Adrenal gland (tissue), 12 donors: ENCODE data around the gene PCGF2. TPM values are rescaled to one million over a fixed set of nuclear protein-coding genes. Genes with fewer than 3 reads are reported as not detected.
A peak's percentile ranks its signal among the peaks of the same experiment; 100 is the strongest.

Experiments
- DNase-seq, 7 donors: peaks; one replicate each; pipeline ENCODE4 v3.0.0-alpha.2; 2019 to 2020
- H3K27ac ChIP-seq, 5 donors: fragments of 200-600 bp; sonication (generic) in 4 of 5; 1 replicate in 3 of 5; 2 replicates in 2 of 5; pipeline versions ENCODE4 v1.5.1 to v1.8.0; 2016 to 2020; ENCODE audit warnings: mild to moderate bottlenecking in 1 of 5
- H3K27me3 ChIP-seq: fragments of 200-600 bp; 2 replicates; pipeline ENCODE4 v1.8.0; 2021
- H3K36me3 ChIP-seq, 2 donors: fragments of 200-600 bp; replicated peaks in 1 of 2; 1 replicate in 1 of 2; 2 replicates in 1 of 2; pipeline versions ENCODE4 v1.5.1 to v1.8.0; 2018 to 2022
- H3K4me1 ChIP-seq, 2 donors: fragments of 200-600 bp; replicated peaks in 1 of 2; 1 replicate in 1 of 2; 2 replicates in 1 of 2; pipeline versions ENCODE4 v1.5.1 to v1.8.0; 2018 to 2021
- H3K4me3 ChIP-seq, 4 donors: fragments of 200-600 bp; sonication (generic) in 3 of 4; one replicate each; pipeline ENCODE4 v1.5.1; 2016 to 2018
- H3K9me3 ChIP-seq, 3 donors: fragments of 200-600 bp; sonication (generic) in 1 of 3; replicated peaks in 1 of 3; 1 replicate in 2 of 3; 2 replicates in 1 of 3; pipeline versions ENCODE4 v1.5.1 to v1.8.0; 2016 to 2021
- CTCF ChIP-seq, 6 experiments: fragments of 450-650 bp in 4 of 6; fragments of 200-600 bp in 2 of 6; sonication (generic) in 1 of 6; IDR thresholded peaks; 1 replicate in 5 of 6; 2 replicates in 1 of 6; pipeline versions ENCODE4 v1.5.1 to v1.8.0; 2016 to 2021; ENCODE audit warnings: antibody characterized with exemption in 6 of 6, mild to moderate bottlenecking in 2 of 6, moderate library complexity in 1 of 6
- POLR2A ChIP-seq, 2 donors: fragments of 450-650 bp; IDR thresholded peaks; one replicate each; pipeline ENCODE4 v1.6.1; 2017; ENCODE audit warnings: antibody characterized with exemption in 2 of 2, mild to moderate bottlenecking in 2 of 2, moderate library complexity in 1 of 2
- WGBS, 4 donors: extraction: QIAGEN DNeasy Blood & Tissue Kit in 2 of 4; methylation state at CpG; one replicate each; pipeline versions ENCODE4 v1.1.5 to v1.1.7; 2013 to 2017; 5-methylcytosine and 5-hydroxymethylcytosine counted together
- intact Hi-C, 2 donors: fragments of 100-400 bp; cut with DNase I; formaldehyde crosslinking; loops; one replicate each; pipeline versions ENCODE4 v1.14.1 to v1.15.0; 2022 to 2023
- polyA plus RNA-seq, 3 donors: library from polyadenylated mRNA; stranded (reverse); fragments of 200-250 nt in 2 of 3; fragments of 350-450 nt in 1 of 3; fragmentation: Illumina TruSeq in 1 of 3; extraction: RNeasy Lipid Tissue Mini Kit (QIAGEN cat#74804) in 1 of 3; gene quantifications; one replicate each; pipeline ENCODE4 v1.2.3, GENCODE V29; 2013 to 2014
- total RNA-seq, 9 donors: library from RNA; depleted of rRNA in 4 of 9; stranded (reverse); fragments of >200 nt in 4 of 9; fragments of 120-200 nt in 1 of 9; fragmentation: NEBNext Ultra II Directional in 1 of 9; extraction: Animal tissue kit (Norgen Biotek cat#: 25700) in 1 of 9; gene quantifications; one replicate each; pipeline versions ENCODE4 v1.1.0 to v1.2.4, GENCODE V29; 2013 to 2023
- donor health status: healthy with polysubstance abuse.
- donor health status: Bipolar disorder and iron deficiency.
- donor health status: DM: yes; HTN: yes; CAD: no.
- donor health status: DM: no; HTN: no; CAD: no.
- donor health status: DM: no; HTN: no; CAD: no.
- donor health status: DM: yes; HTN: yes; CAD: no.

The PCGF2 gene
- total and polyA plus RNA-seq, 12 donors, result 7.4 to 233 (median 38.9) TPM

GRCh38 chr17:38751808-38752307 lies 3.7 kb upstream of the PCGF2 start:
- peak; percentile 80 to 94 (median 84) for DNase-seq
- peaks cover 30 to 39% of the 10 kb centered on the region in 2 donors for H3K4me1 ChIP-seq

GRCh38 chr17:38751144-38751807 lies 3.1 kb upstream of the PCGF2 start:
- Histone ChIP-seq H3K27ac (peak overlapping the region in 4 of 5 donors; percentile 67 to 94 (median 88)), H3K27me3 (no peaks in the 10 kb centered on the region), H3K36me3 (peaks cover 0 to 17% of the 10 kb centered on the region in 2 donors), H3K4me1 (peaks cover 36 to 45% of the 10 kb centered on the region in 2 donors), H3K9me3 (no peaks in the 10 kb centered on the region), H3K4me3 (peak overlapping the region in 1 of 4 donors; percentile 86)
- intact Hi-C loops, result no loop called here
- WGBS, 4 donors, result 4 to 9% (median 6%) methylated on average over 10 of the region's 10 CpGs
- DNase-seq, result peak in 1 of 7 donors; percentile 65
- TF ChIP-seq POLR2A (IDR thresholded peaks at IDR 0.05) (no peak), CTCF (IDR thresholded peaks at IDR 0.05) (no peak)

More at GRCh38 chr17:38751808-38752307, 3.7 kb upstream of the PCGF2 start:
- H3K36me3 ChIP-seq, result peaks cover 0 to 23% of the 10 kb centered on the region in 2 donors
- WGBS, 4 donors, result 0 to 1% (median 0%) methylated on average over 34 to 44 of the region's 44 CpGs
- peak overlapping the region in 2 of 4 donors; percentile 86 to 89 for H3K4me3 ChIP-seq
- no peaks in the 10 kb centered on the region for H3K27me3 ChIP-seq
- intact Hi-C loops, result no loop called here
- peak overlapping the region; percentile 84 to 94 (median 90) for H3K27ac ChIP-seq
- TF ChIP-seq CTCF (IDR thresholded peaks at IDR 0.05) (no peak), POLR2A (IDR thresholded peaks at IDR 0.05) (peak in 1 of 2 donors; percentile 18)
- H3K9me3 ChIP-seq, result no peaks in the 10 kb centered on the region

- peak in 2 of 7 donors; percentile 30 to 65 for DNase-seq
- 41 to 49% (median 46%) methylated on average over 21 to 28 of the region's 28 CpGs for WGBS, 4 donors
- peak overlapping the region in 1 of 4 donors; percentile 97 for H3K4me3 ChIP-seq
- H3K4me1 ChIP-seq, result peaks cover 39 to 50% of the 10 kb centered on the region in 2 donors
- H3K36me3 ChIP-seq, result peaks cover 0 to 10% of the 10 kb centered on the region in 2 donors
- H3K27me3 ChIP-seq, result no peaks in the 10 kb centered on the region
- peak overlapping the region; percentile 67 to 91 (median 81) for H3K27ac ChIP-seq
- TF ChIP-seq CTCF (IDR thresholded peaks at IDR 0.05) (no peak), POLR2A (IDR thresholded peaks at IDR 0.05) (no peak)
- intact Hi-C loops, result no loop called here
- H3K9me3 ChIP-seq, result no peaks in the 10 kb centered on the region
Observed at GRCh38 chr17:38750312-38751121, 2.4 kb upstream of the PCGF2 start.

- intact Hi-C loops, result no loop called here
- WGBS, 4 donors, result 6 to 17% (median 8%) methylated on average over 3 to 12 of the region's 12 CpGs
- peaks cover 0 to 9% of the 10 kb centered on the region in 2 donors for H3K36me3 ChIP-seq
Observed at GRCh38 chr17:38750044-38750311, 1.8 kb upstream of the PCGF2 start.

More at GRCh38 chr17:38750044-38750311, 1.8 kb upstream of the PCGF2 start:
- peaks cover 39 to 54% of the 10 kb centered on the region in 2 donors for H3K4me1 ChIP-seq
- peak overlapping the region in 2 of 4 donors; percentile 74 to 97 for H3K4me3 ChIP-seq
- no peak for DNase-seq
- no peaks in the 10 kb centered on the region for H3K9me3 ChIP-seq
- no peak for TF ChIP-seq POLR2A (IDR thresholded peaks at IDR 0.05)
- no peak for TF ChIP-seq CTCF (IDR thresholded peaks at IDR 0.05)
- H3K27me3 ChIP-seq, result no peaks in the 10 kb centered on the region
- peak overlapping the region; percentile 67 to 91 (median 81) for H3K27ac ChIP-seq
